HepG2 (cell line): ENCODE data around the gene ZBTB37. TPM values are rescaled to one million over a fixed set of nuclear protein-coding genes. Genes with fewer than 3 reads are reported as not detected.
A peak's percentile ranks its signal among the peaks of the same experiment; 100 is the strongest.

Experiments used
- ARID4A ChIP-seq: sonication (generic); formaldehyde crosslinking; IDR thresholded peaks from 2 replicates; pipeline ENCODE4 v1.5.0; 2020; ENCODE audit warnings: mild to moderate bottlenecking, missing genetic modification reagents, borderline replicate concordance
- FOSL1 ChIP-seq: sonication (generic); formaldehyde crosslinking; IDR thresholded peaks from 2 replicates; pipeline ENCODE4 v1.9.0; 2021; ENCODE audit warnings: missing genetic modification reagents, borderline replicate concordance
- MNT ChIP-seq: fragments of 450-650 bp; IDR thresholded peaks from 2 replicates; pipeline ENCODE4 v1.6.1; 2016
- NR2F2 ChIP-seq: IDR thresholded peaks from 2 replicates; pipeline ENCODE4 v1.6.1; 2012; ENCODE audit warnings: low read depth, inconsistent platforms, borderline replicate concordance
- REL ChIP-seq: sonication (generic); formaldehyde crosslinking; conservative IDR thresholded peaks from 2 replicates; pipeline ENCODE4 v1.8.0; 2022; ENCODE audit warnings: mild to moderate bottlenecking, missing genetic modification reagents, moderate library complexity
- SPEN ChIP-seq: sonication (generic); formaldehyde crosslinking; IDR thresholded peaks from 2 replicates; pipeline ENCODE4 v1.5.1; 2020; ENCODE audit warnings: low read depth, mild to moderate bottlenecking, missing genetic modification reagents
- STAG1 ChIP-seq: sonication (generic); formaldehyde crosslinking; IDR thresholded peaks from 2 replicates; pipeline ENCODE4 v1.4.0; 2020; ENCODE audit warnings: missing genetic modification reagents
- ZNF142 ChIP-seq: sonication (generic); formaldehyde crosslinking; IDR thresholded peaks from 2 replicates; pipeline ENCODE4 v1.4.0; 2020; ENCODE audit warnings: missing genetic modification reagents
- ZNF20 ChIP-seq: sonication (generic); formaldehyde crosslinking; IDR thresholded peaks from 2 replicates; pipeline ENCODE4 v1.4.0; 2020; ENCODE audit warnings: mild to moderate bottlenecking, moderate library complexity, missing genetic modification reagents
- ZNF205 ChIP-seq: IDR thresholded peaks from 2 replicates; pipeline ENCODE4 v1.6.1; 2018; ENCODE audit warnings: missing biosample characterization, missing genetic modification reagents
- ZNF367 ChIP-seq: sonication (generic); formaldehyde crosslinking; IDR thresholded peaks from 2 replicates; pipeline ENCODE4 v1.4.0; 2020; ENCODE audit warnings: missing genetic modification reagents, borderline replicate concordance
- ZNF549 ChIP-seq: sonication (generic); formaldehyde crosslinking; IDR thresholded peaks from 2 replicates; pipeline ENCODE4 v1.5.0; 2020; ENCODE audit warnings: missing genetic modification reagents
- ZNF800 ChIP-seq: sonication (generic); formaldehyde crosslinking; IDR thresholded peaks from 2 replicates; pipeline ENCODE4 v1.4.0; 2020; ENCODE audit warnings: missing genetic modification reagents
- ZNF816 ChIP-seq: sonication (generic); formaldehyde crosslinking; IDR thresholded peaks from 2 replicates; pipeline ENCODE4 v1.8.0; 2022; ENCODE audit warnings: missing genetic modification reagents, mild to moderate bottlenecking, borderline replicate concordance
- polyA plus RNA-seq, 8 experiments: library from polyadenylated mRNA; depleted of rRNA in 3 of 8; stranded (reverse) in 7 of 8; unstranded in 1 of 8; fragments of >200 nt; fragmentation: Illumina TruSeq in 4 of 8; extraction: Trizol in 4 of 8; gene quantifications; 2 replicates each; pipeline versions ENCODE4 v1.2.1 to v1.2.3, GENCODE V29; 2011 to 2016; ENCODE audit warnings: low read depth in 4 of 8, missing spikeins in 1 of 8, mixed read lengths in 1 of 8; ENCODE audit not compliant: insufficient read depth in 1 of 8
- total RNA-seq, 5 experiments: library from RNA; depleted of rRNA; stranded (reverse); fragments of >200 nt; fragmentation: Illumina TruSeq; extraction: Trizol; gene quantifications; 2 replicates each; pipeline ENCODE4 v1.2.3, GENCODE V29; 2016; ENCODE audit warnings: low read depth in 1 of 5
- TF ChIP-seq, protein P1 (sequence below): sonication (generic); formaldehyde crosslinking; IDR thresholded peaks from 2 replicates; pipeline ENCODE4 v1.8.1; 2023; ENCODE audit warnings: missing genetic modification reagents, mild to moderate bottlenecking, borderline replicate concordance

ZBTB37 gene
- total and polyA plus RNA-seq, 2 of the 13 experiments (the other 11 are each of a cell fraction or from before 2014, with no cell fraction given) = 2.6 to 7.7 TPM

GRCh38 chr1:173824315-173825081, 43.7 kb upstream of the ZBTB37 start, which contains the start of the genes CENPL and DARS2 (continued):
- TF ChIP-seq ZNF816 = peak; percentile 20; the same call in 1 of the 2 replicates
- TF ChIP-seq, protein P1, sequence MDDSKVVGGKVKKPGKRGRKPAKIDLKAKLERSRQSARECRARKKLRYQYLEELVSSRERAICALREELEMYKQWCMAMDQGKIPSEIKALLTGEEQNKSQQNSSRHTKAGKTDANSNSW (CRISPR knock-in tag) = no peak
- no peak for TF ChIP-seq ZNF367 (CRISPR knock-in tag)
- peak; percentile 69 for TF ChIP-seq SPEN (CRISPR knock-in tag)
- no peak for TF ChIP-seq STAG1 (CRISPR knock-in tag)
- no peak for TF ChIP-seq ZNF205
- TF ChIP-seq NR2F2 = peak; percentile 8; the same call in 1 of the 2 replicates
- no peak for TF ChIP-seq ZNF20 (CRISPR knock-in tag)
- TF ChIP-seq REL (CRISPR knock-in tag) = 0 out of 2 replicates have a peak, but pooled peaks have one; percentile 54
- no peak for TF ChIP-seq ZNF800
- no peak for TF ChIP-seq FOSL1 (CRISPR knock-in tag)
- no peak for TF ChIP-seq ZNF549 (CRISPR knock-in tag)
- TF ChIP-seq ARID4A = peak; percentile 95
- TF ChIP-seq MNT = peak; percentile 50
- TF ChIP-seq ZNF142 (CRISPR knock-in tag) = no peak
